HepG2 (cell line): ENCODE results near the gene METTL27. TPM values are rescaled to one million over a fixed set of nuclear protein-coding genes. Genes with fewer than 3 reads are reported as not detected.
A peak's percentile ranks its signal among the peaks of the same experiment; 100 is the strongest.

Experiments
- ATF1 ChIP-seq: IDR thresholded peaks from 2 replicates; pipeline ENCODE4 v1.6.1; 2016; ENCODE audit warnings: mild to moderate bottlenecking, control low read depth
- GPN1 ChIP-seq: sonication (generic); formaldehyde crosslinking; IDR thresholded peaks from 2 replicates; pipeline ENCODE4 v1.5.1; 2020; ENCODE audit warnings: missing genetic modification reagents, borderline replicate concordance
- GTF3A ChIP-seq: sonication (generic); formaldehyde crosslinking; conservative IDR thresholded peaks from 2 replicates; pipeline ENCODE4 v1.4.0; 2020; ENCODE audit warnings: mild to moderate bottlenecking, missing genetic modification reagents
- PHB2 ChIP-seq: fragments of 450-650 bp; IDR thresholded peaks from 2 replicates; pipeline ENCODE4 v1.6.1; 2018; ENCODE audit not compliant: partially characterized antibody
- PLRG1 ChIP-seq: fragments of 450-650 bp; conservative IDR thresholded peaks from 2 replicates; pipeline ENCODE4 v1.6.1; 2016
- POGK ChIP-seq: sonication (generic); formaldehyde crosslinking; conservative IDR thresholded peaks from 2 replicates; pipeline ENCODE4 v1.8.0; 2022; ENCODE audit warnings: mild to moderate bottlenecking, moderate library complexity, missing genetic modification reagents
- POGZ ChIP-seq: sonication (generic); formaldehyde crosslinking; IDR thresholded peaks from 2 replicates; pipeline ENCODE4 v1.4.0; 2020; ENCODE audit warnings: mild to moderate bottlenecking, missing genetic modification reagents
- POLR2A ChIP-seq, 2 experiments: IDR thresholded peaks; 2 replicates each; pipeline ENCODE4 v1.6.1; 2011; ENCODE audit warnings: low read depth in 2 of 2, low read length in 2 of 2, mild to moderate bottlenecking in 1 of 2, moderate library complexity in 1 of 2; ENCODE audit not compliant: insufficient read depth in 1 of 2
- RBFOX2 ChIP-seq: fragments of 200-400 bp; formaldehyde crosslinking; IDR thresholded peaks from 2 replicates; pipeline ENCODE4 v1.6.1; 2017; ENCODE audit warnings: low read depth, mild to moderate bottlenecking, low read length
- SRY ChIP-seq: sonication (generic); formaldehyde crosslinking; IDR thresholded peaks from 2 replicates; pipeline ENCODE4 v1.8.0; 2022; ENCODE audit warnings: mild to moderate bottlenecking, missing genetic modification reagents
- TFDP2 ChIP-seq: sonication (generic); formaldehyde crosslinking; IDR thresholded peaks from 2 replicates; pipeline ENCODE4 v1.4.0; 2020; ENCODE audit warnings: missing genetic modification reagents
- THAP11 ChIP-seq: IDR thresholded peaks from 2 replicates; pipeline ENCODE4 v1.6.1; 2016; ENCODE audit warnings: missing biosample characterization, missing genetic modification reagents
- XRCC5 ChIP-seq: fragments of 200-400 bp; formaldehyde crosslinking; optimal IDR thresholded peaks from 2 replicates; pipeline ENCODE3; 2017; ENCODE audit warnings: mild to moderate bottlenecking, low read length
- ZFX ChIP-seq: sonication (generic); formaldehyde crosslinking; IDR thresholded peaks from 2 replicates; pipeline ENCODE4 v1.4.0; 2020; ENCODE audit warnings: mild to moderate bottlenecking, low read depth, missing genetic modification reagents, moderate library complexity
- ZNF282 ChIP-seq: fragments of 450-650 bp; IDR thresholded peaks from 2 replicates; pipeline ENCODE4 v1.6.1; 2018; ENCODE audit not compliant: partially characterized antibody
- ZNF503 ChIP-seq: sonication (generic); formaldehyde crosslinking; IDR thresholded peaks from 2 replicates; pipeline ENCODE4 v1.4.0; 2020; ENCODE audit warnings: missing genetic modification reagents
- ZNF891 ChIP-seq: sonication (generic); formaldehyde crosslinking; IDR thresholded peaks from 2 replicates; pipeline ENCODE4 v1.5.0; 2020; ENCODE audit warnings: mild to moderate bottlenecking, missing genetic modification reagents
- ZSCAN25 ChIP-seq: sonication (generic); formaldehyde crosslinking; IDR thresholded peaks from 2 replicates; pipeline ENCODE4 v1.8.0; 2022; ENCODE audit warnings: mild to moderate bottlenecking, missing genetic modification reagents
- polyA plus RNA-seq, 8 experiments: library from polyadenylated mRNA; depleted of rRNA in 3 of 8; stranded (reverse) in 7 of 8; unstranded in 1 of 8; fragments of >200 nt; fragmentation: Illumina TruSeq in 4 of 8; extraction: Trizol in 4 of 8; gene quantifications; 2 replicates each; pipeline versions ENCODE4 v1.2.1 to v1.2.3, GENCODE V29; 2011 to 2016; ENCODE audit warnings: low read depth in 4 of 8, missing spikeins in 1 of 8, mixed read lengths in 1 of 8; ENCODE audit not compliant: insufficient read depth in 1 of 8
- total RNA-seq, 5 experiments: library from RNA; depleted of rRNA; stranded (reverse); fragments of >200 nt; fragmentation: Illumina TruSeq; extraction: Trizol; gene quantifications; 2 replicates each; pipeline ENCODE4 v1.2.3, GENCODE V29; 2016; ENCODE audit warnings: low read depth in 1 of 5
- TF ChIP-seq, protein P1 (sequence below): sonication (generic); formaldehyde crosslinking; IDR thresholded peaks from 2 replicates; pipeline ENCODE4 v1.4.0; 2020; ENCODE audit warnings: missing genetic modification reagents
- TF ChIP-seq, protein P2 (sequence below): sonication (generic); formaldehyde crosslinking; IDR thresholded peaks from 2 replicates; pipeline ENCODE4 v1.9.0; 2022; ENCODE audit warnings: missing genetic modification reagents, mild to moderate bottlenecking, borderline replicate concordance

Gene METTL27
- total and polyA plus RNA-seq, 2 of the 13 experiments (the other 11 are each of a cell fraction or from before 2014, with no cell fraction given), result 2.0 to 3.0 TPM

DNA sequence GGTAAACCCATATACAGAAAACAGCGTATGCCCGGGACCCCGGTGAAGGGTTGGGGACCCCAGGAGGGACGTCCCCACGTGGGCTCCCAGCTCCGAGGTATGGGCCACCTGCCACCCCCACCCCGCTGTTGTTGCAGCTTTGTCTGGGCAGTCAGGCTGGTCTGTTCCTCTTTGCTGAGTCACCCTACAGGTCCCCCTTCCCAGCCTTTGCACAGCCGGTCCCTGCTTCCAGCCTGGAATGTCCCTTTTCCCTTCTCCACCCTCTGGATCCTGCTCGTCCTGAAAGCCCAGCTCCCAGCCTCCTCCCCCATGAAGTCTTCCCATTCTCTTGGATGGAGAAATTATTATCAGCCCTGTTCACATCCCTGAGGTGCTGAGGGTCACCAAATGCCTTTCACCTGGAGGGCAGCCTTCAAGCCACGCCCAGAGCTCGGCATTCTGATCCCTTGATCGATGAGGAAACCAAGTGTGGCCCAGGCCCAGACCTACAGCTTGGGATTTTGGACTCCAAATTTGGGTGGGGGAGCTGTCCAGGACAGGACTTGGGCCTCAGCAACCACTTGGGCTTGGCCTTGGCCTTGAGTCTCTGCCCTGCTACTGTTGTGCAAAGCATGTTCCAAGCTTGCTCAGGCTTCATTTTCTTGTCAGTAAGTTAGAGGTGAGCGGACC is 8.9 kb downstream of the METTL27 start (continued):
- TF ChIP-seq SRY (CRISPR knock-in tag), result no peak
- TF ChIP-seq ZSCAN25, result no peak
- TF ChIP-seq POGK, result no peak
- TF ChIP-seq RBFOX2, result 0 out of 2 replicates have a peak, but pooled peaks have one; percentile 21
- TF ChIP-seq, protein P1, sequence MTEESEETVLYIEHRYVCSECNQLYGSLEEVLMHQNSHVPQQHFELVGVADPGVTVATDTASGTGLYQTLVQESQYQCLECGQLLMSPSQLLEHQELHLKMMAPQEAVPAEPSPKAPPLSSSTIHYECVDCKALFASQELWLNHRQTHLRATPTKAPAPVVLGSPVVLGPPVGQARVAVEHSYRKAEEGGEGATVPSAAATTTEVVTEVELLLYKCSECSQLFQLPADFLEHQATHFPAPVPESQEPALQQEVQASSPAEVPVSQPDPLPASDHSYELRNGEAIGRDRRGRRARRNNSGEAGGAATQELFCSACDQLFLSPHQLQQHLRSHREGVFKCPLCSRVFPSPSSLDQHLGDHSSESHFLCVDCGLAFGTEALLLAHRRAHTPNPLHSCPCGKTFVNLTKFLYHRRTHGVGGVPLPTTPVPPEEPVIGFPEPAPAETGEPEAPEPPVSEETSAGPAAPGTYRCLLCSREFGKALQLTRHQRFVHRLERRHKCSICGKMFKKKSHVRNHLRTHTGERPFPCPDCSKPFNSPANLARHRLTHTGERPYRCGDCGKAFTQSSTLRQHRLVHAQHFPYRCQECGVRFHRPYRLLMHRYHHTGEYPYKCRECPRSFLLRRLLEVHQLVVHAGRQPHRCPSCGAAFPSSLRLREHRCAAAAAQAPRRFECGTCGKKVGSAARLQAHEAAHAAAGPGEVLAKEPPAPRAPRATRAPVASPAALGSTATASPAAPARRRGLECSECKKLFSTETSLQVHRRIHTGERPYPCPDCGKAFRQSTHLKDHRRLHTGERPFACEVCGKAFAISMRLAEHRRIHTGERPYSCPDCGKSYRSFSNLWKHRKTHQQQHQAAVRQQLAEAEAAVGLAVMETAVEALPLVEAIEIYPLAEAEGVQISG, result no peak
- TF ChIP-seq ZNF503 (CRISPR knock-in tag), result no peak
- TF ChIP-seq, protein P2, sequence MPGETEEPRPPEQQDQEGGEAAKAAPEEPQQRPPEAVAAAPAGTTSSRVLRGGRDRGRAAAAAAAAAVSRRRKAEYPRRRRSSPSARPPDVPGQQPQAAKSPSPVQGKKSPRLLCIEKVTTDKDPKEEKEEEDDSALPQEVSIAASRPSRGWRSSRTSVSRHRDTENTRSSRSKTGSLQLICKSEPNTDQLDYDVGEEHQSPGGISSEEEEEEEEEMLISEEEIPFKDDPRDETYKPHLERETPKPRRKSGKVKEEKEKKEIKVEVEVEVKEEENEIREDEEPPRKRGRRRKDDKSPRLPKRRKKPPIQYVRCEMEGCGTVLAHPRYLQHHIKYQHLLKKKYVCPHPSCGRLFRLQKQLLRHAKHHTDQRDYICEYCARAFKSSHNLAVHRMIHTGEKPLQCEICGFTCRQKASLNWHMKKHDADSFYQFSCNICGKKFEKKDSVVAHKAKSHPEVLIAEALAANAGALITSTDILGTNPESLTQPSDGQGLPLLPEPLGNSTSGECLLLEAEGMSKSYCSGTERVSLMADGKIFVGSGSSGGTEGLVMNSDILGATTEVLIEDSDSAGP (CRISPR knock-in tag), result no peak; the same call in 1 of the 2 replicates
- TF ChIP-seq PHB2, result no peak
- peak; percentile 65 for TF ChIP-seq XRCC5
- no peak for TF ChIP-seq POGZ
- peak; percentile 20; the same call in 1 of the 2 replicates for TF ChIP-seq ZFX (CRISPR knock-in tag)
- no peak for TF ChIP-seq TFDP2 (CRISPR knock-in tag)
- no peak for TF ChIP-seq GPN1 (CRISPR knock-in tag)
- TF ChIP-seq THAP11 (CRISPR knock-in tag), result no peak
- no peak for TF ChIP-seq ZNF891
- no peak for TF ChIP-seq ATF1 (CRISPR knock-in tag)
- peak in 1 of 2 experiments; percentile 31; a peak in 1 of 4 replicates for TF ChIP-seq POLR2A (IDR thresholded peaks at IDR 0.05; ENCODE audit: insufficient read depth in 1 of 2, low read depth in 2 of 2, low read length in 2 of 2)
- TF ChIP-seq ZNF282, result no peak
- TF ChIP-seq PLRG1, result no peak
- TF ChIP-seq GTF3A (CRISPR knock-in tag), result no peak
